Right lobe of liver (tissue), 6 donors: ENCODE results near the gene FRMPD4. TPM values are rescaled to one million over a fixed set of nuclear protein-coding genes. Genes with fewer than 3 reads are reported as not detected.

ENCODE experiments used
- ATAC-seq, 4 donors: fragments of 200-7000 bp; cut with Tn5 transposase; one replicate each; pipeline ENCODE4 v1.9.1; 2020; ENCODE audit warnings: mild to moderate bottlenecking in 4 of 4, moderate library complexity in 4 of 4
- DNase-seq, 3 donors: peaks; one replicate each; pipeline ENCODE4 v3.0.0-alpha.2; 2020
- H3K27ac ChIP-seq, 3 donors: fragments of 200-600 bp; one replicate each; pipeline ENCODE4 v1.8.0; 2022
- H3K27me3 ChIP-seq, 2 donors: fragments of 200-600 bp; one replicate each; pipeline ENCODE4 v1.8.0; 2022
- H3K36me3 ChIP-seq, 4 donors: fragments of 200-600 bp; sonication (generic) in 1 of 4; one replicate each; pipeline versions ENCODE4 v1.5.1 to v1.8.0; 2017 to 2022; ENCODE audit warnings: control low read depth in 1 of 4
- H3K4me1 ChIP-seq, 4 donors: fragments of 200-600 bp; sonication (generic) in 1 of 4; one replicate each; pipeline versions ENCODE4 v1.5.1 to v1.8.0; 2017 to 2022; ENCODE audit warnings: control low read depth in 1 of 4
- H3K4me3 ChIP-seq, 3 donors: fragments of 200-600 bp; one replicate each; pipeline ENCODE4 v1.8.0; 2022
- H3K9me3 ChIP-seq, 4 donors: fragments of 200-600 bp; sonication (generic) in 1 of 4; one replicate each; pipeline versions ENCODE4 v1.5.1 to v1.8.0; 2017 to 2022; ENCODE audit warnings: control low read depth in 1 of 4
- CTCF ChIP-seq, 4 donors: fragments of 200-600 bp in 3 of 4; fragments of 450-650 bp in 1 of 4; IDR thresholded peaks; one replicate each; pipeline versions ENCODE4 v1.5.1 to v1.8.0; 2016 to 2022; ENCODE audit warnings: antibody characterized with exemption in 4 of 4, mild to moderate bottlenecking in 2 of 4
- POLR2A ChIP-seq: fragments of 450-650 bp; IDR thresholded peaks from one replicate; pipeline ENCODE4 v1.6.1; 2017; ENCODE audit warnings: antibody characterized with exemption, mild to moderate bottlenecking
- WGBS: methylation state at CpG from one replicate; pipeline ENCODE4 v1.1.6; 2018; ENCODE audit warnings: low coverage, low lambda C conversion rate; ENCODE audit not compliant: insufficient coverage; ENCODE audit errors: missing lambda C conversion rate; 5-methylcytosine and 5-hydroxymethylcytosine counted together
- intact Hi-C, 2 donors: fragments of 100-400 bp; cut with DNase I; formaldehyde crosslinking; loops; one replicate each; pipeline versions ENCODE4 v1.11.2 to v1.14.1; 2022
- total RNA-seq, 6 experiments: library from RNA; depleted of rRNA in 2 of 6; stranded (reverse); fragments of >200 nt in 2 of 6; fragmentation: NEBNext Ultra II Directional in 3 of 6; extraction: Animal tissue kit (Norgen Biotek cat#: 25700) in 3 of 6; gene quantifications; one replicate each; pipeline versions ENCODE4 v1.1.0 to v1.2.4, GENCODE V29; 2016 to 2023
- donor health status: DM: no; HTN: yes; CAD: no.
- donor health status: DM: no; HTN: no; CAD: no.
- donor health status: DM: no; HTN: no; CAD: no.
- donor health status: DM: no; HTN: yes; CAD: no.
- donor health status: DM: no; HTN: yes; CAD: no.

FRMPD4 gene
- total RNA-seq, 6 experiments from 2014 or later = 0.05 to 0.12 (median 0.06) TPM; not detected in 3

DNA sequence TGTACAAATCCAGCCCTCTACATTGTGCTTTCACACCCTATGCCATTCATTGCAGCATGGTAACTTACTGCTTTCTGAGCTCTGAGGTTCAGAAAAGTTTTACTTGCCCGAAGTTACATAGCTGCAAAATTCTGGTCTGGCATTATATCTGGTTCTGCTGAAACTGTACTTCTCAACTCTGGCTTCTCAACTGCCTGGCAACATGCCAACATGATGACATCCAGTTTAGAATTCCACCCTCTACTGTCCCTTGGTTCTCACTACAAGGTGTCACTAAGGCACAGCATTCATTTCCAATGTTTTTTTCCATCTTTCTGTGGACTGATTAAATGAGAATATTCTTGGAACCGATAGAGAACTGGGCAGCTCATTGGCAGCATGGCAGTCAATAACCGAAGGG, 410.1 kb downstream of the FRMPD4 start:
- 41% methylated on average over 3 of the region's 3 CpGs for WGBS
- Histone ChIP-seq H3K36me3 (no peaks in the 10 kb centered on the region), H3K4me1 (no peaks in the 10 kb centered on the region), H3K4me3 (no peak overlapping the region), H3K27ac (no peak overlapping the region), H3K27me3 (no peaks in the 10 kb centered on the region), H3K9me3 (no peaks in the 10 kb centered on the region)
- intact Hi-C loops = no loop called here
- DNase-seq (no peak), ATAC-seq (no peak)
- TF ChIP-seq CTCF (IDR thresholded peaks at IDR 0.05) (no peak), POLR2A (no peak)

DNA sequence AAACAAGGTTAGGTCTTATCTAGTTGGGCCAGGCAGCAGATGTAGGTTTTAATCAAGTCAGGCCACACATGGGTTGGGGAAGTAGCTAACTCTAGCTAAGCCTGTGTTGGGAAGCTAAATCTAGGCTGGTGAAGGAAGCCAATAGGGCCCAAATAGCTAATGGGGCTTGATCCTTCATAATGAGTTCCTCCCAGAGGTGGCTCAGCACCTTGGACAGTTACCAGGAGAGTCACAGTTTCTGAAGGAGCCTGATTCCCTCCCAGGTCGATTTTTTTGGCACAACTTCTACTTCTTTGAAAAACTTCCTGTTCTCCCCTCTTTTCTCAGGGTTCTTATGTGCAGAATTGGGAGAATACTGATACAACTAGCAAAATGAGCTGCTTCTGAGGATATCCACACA, 410.5 kb downstream of the FRMPD4 start:
- H3K27ac ChIP-seq = no peak overlapping the region
- intact Hi-C loops = no loop called here
- DNase-seq = no peak
- no peaks in the 10 kb centered on the region for H3K4me1 ChIP-seq
- no peaks in the 10 kb centered on the region for H3K27me3 ChIP-seq
- no peaks in the 10 kb centered on the region for H3K9me3 ChIP-seq
- ATAC-seq = no peak
- WGBS = 0% methylated on average over 1 of the region's 1 CpG
- no peaks in the 10 kb centered on the region for H3K36me3 ChIP-seq
- TF ChIP-seq POLR2A = no peak
- no peak for TF ChIP-seq CTCF (IDR thresholded peaks at IDR 0.05)
- H3K4me3 ChIP-seq = no peak overlapping the region

- Histone ChIP-seq H3K9me3 (no peaks in the 10 kb centered on the region), H3K4me3 (no peak overlapping the region), H3K27ac (no peak overlapping the region), H3K36me3 (no peaks in the 10 kb centered on the region), H3K4me1 (no peaks in the 10 kb centered on the region), H3K27me3 (no peaks in the 10 kb centered on the region)
- TF ChIP-seq CTCF (IDR thresholded peaks at IDR 0.05) = no peak
- TF ChIP-seq POLR2A = no peak
- intact Hi-C loops = no loop called here
- ATAC-seq (no peak), DNase-seq (no peak)
Observed at GRCh38 chrX:12554206-12554605, 415.9 kb downstream of the FRMPD4 start.

- DNase-seq (no peak), ATAC-seq (no peak)
- no peaks in the 10 kb centered on the region for H3K9me3 ChIP-seq
- H3K36me3 ChIP-seq = no peaks in the 10 kb centered on the region
- no peak overlapping the region for H3K4me3 ChIP-seq
- H3K27ac ChIP-seq = no peak overlapping the region
- WGBS = no CpG with 5 or more reads among the region's 1 CpG
- H3K27me3 ChIP-seq = no peaks in the 10 kb centered on the region
- H3K4me1 ChIP-seq = no peaks in the 10 kb centered on the region
- intact Hi-C loops = no loop called here
- no peak for TF ChIP-seq POLR2A
- TF ChIP-seq CTCF (IDR thresholded peaks at IDR 0.05) = no peak
Observed at GRCh38 chrX:12563121-12563520, 424.8 kb downstream of the FRMPD4 start.

DNA sequence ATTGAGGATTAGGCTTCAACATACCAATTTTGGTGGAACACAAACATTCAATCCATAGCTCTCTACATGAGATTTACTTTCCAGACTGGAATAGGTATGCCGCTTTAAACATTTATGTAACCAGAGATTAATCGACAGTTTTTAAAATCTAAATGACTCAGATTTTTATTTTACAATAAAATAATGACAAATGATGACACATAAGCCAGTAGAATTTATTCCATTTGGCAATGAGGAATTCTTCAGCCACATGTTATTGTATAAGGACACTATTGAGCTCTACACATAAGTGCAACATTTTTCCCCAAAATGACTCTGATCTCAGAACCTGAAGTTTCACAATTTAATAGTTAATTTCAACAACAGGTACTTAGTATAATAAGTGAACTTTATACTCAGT, 425.9 kb downstream of the FRMPD4 start:
- ATAC-seq = no peak
- H3K4me1 ChIP-seq = no peaks in the 10 kb centered on the region
- H3K9me3 ChIP-seq = no peaks in the 10 kb centered on the region
- H3K27me3 ChIP-seq = no peaks in the 10 kb centered on the region
- intact Hi-C loops = no loop called here
- H3K4me3 ChIP-seq = no peak overlapping the region
- TF ChIP-seq CTCF (IDR thresholded peaks at IDR 0.05) = no peak
- no peak for TF ChIP-seq POLR2A
- H3K36me3 ChIP-seq = no peaks in the 10 kb centered on the region
- 62% methylated on average over 2 of the region's 2 CpGs for WGBS
- no peak overlapping the region for H3K27ac ChIP-seq
- no peak for DNase-seq
